HG03378 (cell line): ENCODE results near the gene STEAP4.
A peak's percentile ranks its signal among the peaks of the same experiment; 100 is the strongest.
"Not testable (repeated sequence)": the region's sequence is repeated elsewhere in the genome, so short reads cannot be mapped to it uniquely, and the experiment has no call there.

ENCODE experiments used
- ATAC-seq: cut with Tn5 transposase; IDR thresholded peaks from one replicate; pipeline ENCODE4 v1.9.1; 2021; ENCODE audit warnings: mild to moderate bottlenecking, moderate library complexity; ENCODE audit not compliant: unreplicated experiment

The STEAP4 gene

DNA sequence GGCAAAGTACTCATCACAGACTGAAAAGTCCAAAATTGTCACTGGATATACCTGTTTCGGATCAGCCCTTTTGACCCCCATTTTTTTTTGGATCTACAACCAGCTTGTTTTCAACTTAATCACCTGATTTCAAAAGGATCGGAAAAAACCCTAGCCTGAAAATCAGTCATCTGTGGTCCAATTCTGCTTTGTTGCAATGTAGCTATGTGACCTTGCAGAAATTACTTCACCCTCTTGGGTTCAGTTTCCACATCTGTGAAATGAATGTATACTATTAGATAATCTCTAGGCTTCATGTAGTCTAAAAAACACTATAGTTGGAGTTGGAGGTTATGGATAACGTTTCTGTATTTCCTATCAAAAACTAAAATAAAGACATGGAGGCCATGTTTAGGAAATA is 37.1 kb downstream of the STEAP4 start:
- ATAC-seq: no peak

DNA sequence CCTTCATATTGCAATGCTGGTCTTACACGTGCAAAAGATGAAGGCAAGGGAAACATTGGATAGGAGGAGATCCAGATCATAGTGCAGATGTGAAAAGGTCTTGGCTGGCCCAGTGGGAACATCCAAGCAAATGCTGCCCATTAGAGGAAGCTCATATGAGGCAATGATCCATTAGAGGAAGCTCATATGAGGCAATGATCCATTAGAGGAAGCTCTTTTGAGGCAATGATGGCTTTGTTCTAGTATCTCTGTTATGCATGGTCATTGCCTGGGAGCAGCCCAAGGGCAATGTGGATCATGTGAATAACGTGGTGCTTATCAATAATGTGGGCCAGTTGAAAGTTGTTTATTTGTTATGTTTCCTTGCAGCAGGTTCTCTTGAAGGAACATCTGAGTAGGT is 37.8 kb downstream of the STEAP4 start:
- no peak for ATAC-seq

DNA sequence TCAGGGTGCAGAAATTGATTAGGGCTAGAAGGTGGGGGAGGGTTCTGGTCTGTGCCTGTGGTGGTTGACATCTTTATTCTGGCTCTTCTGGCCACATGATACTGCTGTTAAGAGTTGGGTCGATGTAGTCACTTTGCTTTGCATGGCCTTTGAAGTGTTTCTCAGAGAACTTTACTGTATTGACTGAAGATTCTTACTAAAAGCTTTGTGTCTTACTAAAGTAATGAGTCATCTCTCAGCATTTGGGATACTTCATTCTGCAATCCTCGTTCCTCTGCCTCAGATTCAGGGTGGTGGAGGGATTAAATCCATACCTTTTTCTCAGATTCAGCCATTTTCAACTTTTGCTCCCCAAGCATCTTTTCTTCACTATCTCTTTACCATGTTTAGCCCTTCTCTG is 38.6 kb downstream of the STEAP4 start:
- no peak for ATAC-seq

- ATAC-seq: no peak
These were observed 39.3 kb downstream of the STEAP4 start for GRCh38 chr7:88267421-88267820.

DNA sequence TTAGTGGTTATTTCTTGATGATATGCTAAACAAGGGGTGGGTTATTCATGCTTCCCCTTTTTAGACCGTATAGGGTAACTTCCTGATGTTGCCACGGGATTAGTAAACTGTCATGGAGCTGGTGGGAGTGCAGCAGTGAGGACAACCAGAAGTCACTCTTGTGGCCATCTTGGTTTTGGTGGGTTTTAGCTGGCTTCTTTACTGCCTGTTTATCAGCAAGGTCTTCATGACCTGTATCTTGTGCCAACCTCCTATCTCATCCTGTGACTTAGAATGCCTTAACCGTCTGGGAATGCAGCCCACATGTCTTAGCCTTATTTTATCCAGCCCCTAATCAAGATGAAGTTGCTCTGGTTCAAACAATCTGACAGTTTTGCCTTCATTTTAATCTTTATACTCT is 41.7 kb downstream of the STEAP4 start:
- ATAC-seq: not testable (repeated sequence)

- no peak for ATAC-seq
These were observed 44.1 kb downstream of the STEAP4 start for GRCh38 chr7:88262562-88262961.

GRCh38 chr7:88260719-88261118 is 46.0 kb downstream of the STEAP4 start:
- ATAC-seq: no peak

DNA sequence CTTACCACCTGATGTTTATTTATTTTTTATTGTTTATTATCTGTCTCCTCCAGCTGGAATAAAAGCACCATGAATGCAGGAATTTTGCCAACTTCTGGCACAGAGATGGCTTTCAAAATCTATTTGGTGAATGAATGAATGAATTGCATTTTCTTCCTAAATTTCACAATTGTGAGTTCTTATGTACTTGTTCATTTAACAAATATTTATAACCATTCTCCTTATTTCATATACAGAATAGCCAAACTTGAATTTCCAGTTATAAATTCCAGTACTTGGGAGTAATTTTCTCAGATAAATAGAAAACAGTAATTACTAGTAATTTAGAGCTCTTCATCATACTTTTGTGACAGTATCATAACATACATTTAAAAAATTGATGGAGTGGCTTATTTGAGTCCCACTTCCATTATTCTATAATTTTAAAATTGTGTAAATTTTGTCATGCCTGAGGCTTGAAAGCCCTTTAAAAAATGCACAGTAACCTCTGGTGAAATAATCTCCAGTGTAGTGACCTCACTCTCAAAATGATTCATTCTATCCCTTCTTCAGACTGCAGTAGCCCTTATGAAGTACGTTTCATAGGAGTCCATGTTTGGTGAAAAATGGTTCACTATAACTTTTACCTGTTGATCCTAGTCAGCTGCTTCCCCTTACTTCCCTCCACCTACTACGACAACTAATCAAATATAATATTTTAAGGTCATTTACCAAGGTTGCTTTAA is 46.9 kb downstream of the STEAP4 start:
- no peak for ATAC-seq

DNA sequence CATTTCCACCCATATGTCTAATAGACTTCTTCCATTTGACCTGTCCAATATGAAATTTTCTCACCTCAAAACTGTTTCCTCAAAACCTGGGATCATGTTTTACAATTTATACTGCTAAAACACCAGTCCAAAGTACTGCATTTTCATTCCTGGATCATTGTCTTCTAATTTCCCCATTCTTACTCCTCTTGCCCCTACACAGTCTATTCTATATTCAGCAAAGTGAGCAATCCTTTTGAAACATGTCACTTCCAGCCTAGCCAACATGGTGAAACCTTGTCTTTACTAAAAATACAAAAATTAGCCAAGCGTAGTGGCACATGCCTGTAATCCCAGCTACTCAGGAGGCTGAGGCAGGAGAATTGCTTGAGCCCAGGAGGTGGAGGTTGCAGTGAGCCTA is 48.4 kb downstream of the STEAP4 start:
- ATAC-seq: not testable (repeated sequence)

GRCh38 chr7:88256906-88257305 is 49.8 kb downstream of the STEAP4 start:
- ATAC-seq: no peak

GRCh38 chr7:88254721-88255424 is 51.8 kb downstream of the STEAP4 start:
- ATAC-seq: no peak

DNA sequence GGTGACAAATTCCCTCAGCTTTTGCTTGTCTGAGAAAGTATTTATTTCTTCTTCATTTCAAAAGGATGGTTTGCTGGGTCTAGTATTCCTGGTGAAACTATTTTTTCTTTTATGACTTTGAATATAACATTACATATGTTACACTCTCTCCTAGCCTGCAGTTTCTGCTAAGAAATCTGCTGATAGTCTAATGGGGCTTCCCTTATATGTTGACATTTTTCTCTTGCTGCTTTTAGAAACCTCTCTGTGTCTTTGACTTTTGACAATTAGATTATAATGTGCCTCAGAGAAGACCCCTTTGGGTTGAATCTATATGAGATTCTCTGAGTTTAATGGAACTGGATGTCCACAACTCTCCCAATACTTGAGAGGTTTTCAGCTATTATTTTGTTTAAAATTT is 53.1 kb downstream of the STEAP4 start:
- no peak for ATAC-seq

DNA sequence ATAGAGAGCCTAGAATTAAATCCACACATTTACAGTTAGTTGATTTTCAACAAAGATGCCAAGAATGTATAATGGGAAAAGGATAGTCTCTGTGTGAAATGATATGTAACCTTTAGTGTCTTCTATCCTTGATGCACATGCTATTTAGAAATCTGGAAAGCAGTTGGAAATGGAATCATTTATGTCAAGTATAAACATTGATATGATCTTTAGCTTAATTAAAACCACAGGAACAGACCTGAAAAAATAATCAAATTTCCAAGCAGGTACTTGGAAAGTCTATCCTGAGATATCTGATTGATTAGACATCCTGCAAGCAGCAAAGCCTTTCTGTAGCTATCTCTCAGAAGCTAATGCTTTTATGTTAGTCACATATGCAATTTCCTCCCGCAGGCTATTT is 62.4 kb downstream of the STEAP4 start:
- ATAC-seq: no peak

GRCh38 chr7:88243345-88243909 is 63.3 kb downstream of the STEAP4 start:
- ATAC-seq: peak; percentile 73

DNA sequence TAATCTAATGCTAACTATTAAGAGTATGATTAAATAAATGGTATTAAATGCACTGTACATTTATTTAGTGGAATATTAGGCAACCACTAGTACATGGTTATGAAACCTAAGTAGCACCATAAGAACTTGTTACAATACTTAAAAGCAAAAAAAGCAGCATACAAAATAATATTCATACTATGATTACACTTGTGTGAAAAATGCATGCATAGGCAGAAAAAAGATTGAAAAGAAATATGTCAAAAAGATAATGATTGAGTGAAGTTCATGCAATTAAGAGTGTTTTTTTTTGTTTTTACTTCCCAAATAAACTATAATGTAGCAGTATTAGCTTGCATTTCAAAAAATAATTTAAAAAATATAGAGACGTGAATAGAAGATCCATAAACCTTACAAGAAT is 66.8 kb downstream of the STEAP4 start:
- no peak for ATAC-seq

DNA sequence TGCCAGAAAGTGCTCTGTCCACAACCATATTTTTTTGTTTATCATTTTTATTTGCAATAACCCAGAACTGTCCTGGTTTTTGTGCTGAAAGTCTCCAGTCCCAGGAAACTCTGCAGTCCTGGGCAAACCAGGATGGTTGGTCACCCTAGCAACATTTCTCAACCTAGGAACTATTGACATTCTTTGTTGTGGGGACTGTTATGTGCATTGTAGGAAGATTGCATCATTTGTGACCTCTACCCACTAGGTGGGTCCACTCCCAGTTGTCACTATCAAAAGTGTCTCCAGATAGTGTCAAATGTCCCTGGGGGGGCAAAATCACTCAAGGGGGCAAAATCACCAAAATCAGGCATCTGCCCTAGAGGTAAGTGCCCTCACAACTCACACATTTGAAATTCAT is 72.9 kb downstream of the STEAP4 start:
- no peak for ATAC-seq

DNA sequence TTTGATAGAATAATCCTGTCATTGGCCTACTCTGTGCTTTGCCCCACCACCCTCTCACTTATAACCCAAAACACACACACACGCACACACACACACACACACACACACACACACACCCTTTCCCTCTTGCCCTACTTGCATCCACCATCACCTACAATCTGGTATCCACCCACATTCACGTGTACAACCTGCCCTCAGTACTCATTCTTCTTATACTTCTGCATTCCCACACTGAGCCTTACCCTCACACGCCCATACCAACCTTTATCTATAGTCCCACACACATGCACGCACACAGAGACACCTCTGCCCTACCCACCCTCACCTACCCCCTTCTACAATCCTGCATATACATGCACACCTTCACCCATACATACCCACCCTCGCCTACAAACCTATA is 76.0 kb downstream of the STEAP4 start:
- ATAC-seq: no peak

DNA sequence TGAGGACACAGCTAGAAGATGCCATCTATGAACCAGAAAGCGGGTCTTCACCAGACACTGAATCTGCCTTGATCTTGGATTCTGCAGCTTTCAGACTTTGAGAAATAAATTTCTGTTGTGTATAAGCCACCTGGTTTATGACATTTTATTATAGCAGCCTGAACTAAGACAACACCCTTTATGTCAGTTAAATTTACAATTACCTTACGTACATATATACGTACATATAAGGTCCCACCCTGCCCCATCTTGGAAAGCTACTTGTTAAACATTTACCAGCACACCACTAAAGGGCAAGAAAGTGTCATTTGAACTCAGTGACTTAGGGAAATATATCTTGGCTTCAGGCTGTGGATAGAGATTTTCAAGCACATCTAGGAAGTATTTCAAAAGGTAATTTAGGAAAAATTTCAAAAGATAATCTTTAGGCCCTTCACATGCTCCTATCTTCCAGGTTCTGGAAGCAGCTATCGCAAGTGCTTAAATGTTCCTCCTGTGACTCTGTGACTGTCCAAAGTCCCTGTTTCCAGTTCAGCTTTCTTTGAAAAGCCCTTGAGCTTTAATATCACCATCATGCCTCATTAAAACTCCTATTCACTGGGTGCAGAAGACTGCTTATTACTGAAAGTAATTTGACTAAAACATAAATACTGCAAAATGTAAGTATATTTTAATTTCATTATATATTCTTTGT is 77.2 kb downstream of the STEAP4 start:
- ATAC-seq: no peak

GRCh38 chr7:88226886-88227516 is 79.7 kb downstream of the STEAP4 start:
- ATAC-seq: no peak

- no peak for ATAC-seq
These were observed 80.5 kb downstream of the STEAP4 start for GRCh38 chr7:88226201-88226600.

- no peak for ATAC-seq
These were observed 82.0 kb downstream of the STEAP4 start for GRCh38 chr7:88224601-88225275.
